C4-2B (cell line): ENCODE data around the gene JAM2.

Experiments
- CTCF ChIP-seq: fragments of 450-650 bp; conservative IDR thresholded peaks from 2 replicates; pipeline ENCODE4 v1.5.1; 2017; ENCODE audit warnings: mild to moderate bottlenecking
- ZFX ChIP-seq: fragments of 450-650 bp; IDR thresholded peaks from 2 replicates; pipeline ENCODE4 v1.6.1; 2017

GRCh38 chr21:25637851-25638659 is 1.0 kb upstream of the JAM2 start:
- TF ChIP-seq CTCF (no peak), ZFX (no peak)
